IPS DF 6.9 (cell line): ENCODE data around the gene ETV6.

ENCODE experiments used
- DNase-seq: peaks from one replicate; pipeline ENCODE4 v3.0.0-alpha.2; 2013; ENCODE audit warnings: low read depth, low spot score
- H3K27ac ChIP-seq: one replicate; pipeline ENCODE4 v1.5.1; 2013; ENCODE audit warnings: low read length, control low read depth
- H3K27me3 ChIP-seq: 2 replicates; pipeline ENCODE4 v1.6.1; 2013; ENCODE audit warnings: mild to moderate bottlenecking, low read length; ENCODE audit not compliant: control insufficient read depth, insufficient read depth
- H3K36me3 ChIP-seq: 2 replicates; pipeline ENCODE4 v1.6.1; 2013; ENCODE audit warnings: low read length; ENCODE audit not compliant: control insufficient read depth, insufficient read depth
- H3K4me1 ChIP-seq: 2 replicates; pipeline ENCODE4 v1.6.1; 2013; ENCODE audit warnings: low read length; ENCODE audit not compliant: control insufficient read depth, insufficient read depth
- H3K4me3 ChIP-seq: 2 replicates; pipeline ENCODE4 v1.5.1; 2013; ENCODE audit warnings: mild to moderate bottlenecking, low read length
- H3K9me3 ChIP-seq: 2 replicates; pipeline ENCODE4 v1.6.1; 2013; ENCODE audit warnings: low read length, inconsistent platforms; ENCODE audit not compliant: control insufficient read depth, insufficient read depth
- WGBS: extraction: QIAGEN DNeasy Blood & Tissue Kit; methylation state at CpG from one replicate; pipeline ENCODE4 v1.1.7; 2013; ENCODE audit warnings: mixed read lengths, missing lambda C conversion rate; ENCODE audit not compliant: insufficient read length, insufficient coverage; 5-methylcytosine and 5-hydroxymethylcytosine counted together

Gene ETV6

GRCh38 chr12:11689591-11690186 is 40.2 kb downstream of the ETV6 start:
- no peak overlapping the region for H3K27ac ChIP-seq
- no peak overlapping the region for H3K4me3 ChIP-seq
- no CpG with 5 or more reads among the region's 10 CpGs for WGBS
- DNase-seq, result no peak
- H3K36me3 ChIP-seq, result no peaks in the 10 kb centered on the region
- no peaks in the 10 kb centered on the region for H3K27me3 ChIP-seq
- H3K9me3 ChIP-seq, result no peaks in the 10 kb centered on the region
- H3K4me1 ChIP-seq, result no peaks in the 10 kb centered on the region

DNA sequence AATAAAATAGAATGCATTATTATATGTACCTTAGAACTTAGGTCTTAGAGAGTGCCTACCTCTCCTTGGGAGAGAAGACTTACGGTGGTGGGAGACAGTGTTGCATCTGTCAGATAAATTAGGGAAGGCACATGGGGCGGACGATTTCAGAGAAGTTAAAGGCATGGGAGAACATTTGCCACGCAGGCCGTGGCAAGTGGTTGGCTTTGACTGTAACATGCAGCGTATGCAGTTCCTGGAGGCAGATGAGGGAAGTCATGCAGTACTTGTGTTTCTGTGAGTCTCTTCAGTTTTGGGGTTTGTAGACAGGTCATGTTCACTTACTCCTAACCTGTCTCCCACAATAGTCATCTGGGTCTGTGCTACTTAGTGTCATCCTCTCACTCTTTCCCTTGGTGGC is 43.6 kb downstream of the ETV6 start:
- Histone ChIP-seq H3K9me3 (no peaks in the 10 kb centered on the region), H3K4me3 (no peak overlapping the region), H3K4me1 (no peaks in the 10 kb centered on the region), H3K36me3 (no peaks in the 10 kb centered on the region), H3K27me3 (no peaks in the 10 kb centered on the region), H3K27ac (no peak overlapping the region)
- no CpG with 5 or more reads among the region's 6 CpGs for WGBS
- no peak for DNase-seq

- no peaks in the 10 kb centered on the region for H3K27me3 ChIP-seq
- no peaks in the 10 kb centered on the region for H3K9me3 ChIP-seq
- DNase-seq, result no peak
- H3K4me1 ChIP-seq, result no peaks in the 10 kb centered on the region
- no peaks in the 10 kb centered on the region for H3K36me3 ChIP-seq
- no peak overlapping the region for H3K27ac ChIP-seq
- no peak overlapping the region for H3K4me3 ChIP-seq
These were observed 44.1 kb downstream of the ETV6 start for GRCh38 chr12:11693601-11694000.

- no peak for DNase-seq
- no CpG with 5 or more reads among the region's 5 CpGs for WGBS
- H3K27me3 ChIP-seq, result no peaks in the 10 kb centered on the region
- H3K36me3 ChIP-seq, result no peaks in the 10 kb centered on the region
- no peaks in the 10 kb centered on the region for H3K9me3 ChIP-seq
- H3K27ac ChIP-seq, result no peak overlapping the region
- H3K4me1 ChIP-seq, result no peaks in the 10 kb centered on the region
- H3K4me3 ChIP-seq, result no peak overlapping the region
These were observed 45.1 kb downstream of the ETV6 start for GRCh38 chr12:11694528-11694927.

GRCh38 chr12:11695321-11695720 is 45.8 kb downstream of the ETV6 start:
- no peaks in the 10 kb centered on the region for H3K36me3 ChIP-seq
- no peaks in the 10 kb centered on the region for H3K9me3 ChIP-seq
- H3K27ac ChIP-seq, result no peak overlapping the region
- H3K4me3 ChIP-seq, result no peak overlapping the region
- no CpG with 5 or more reads among the region's 3 CpGs for WGBS
- no peak for DNase-seq
- H3K4me1 ChIP-seq, result no peaks in the 10 kb centered on the region
- H3K27me3 ChIP-seq, result no peaks in the 10 kb centered on the region

- Histone ChIP-seq H3K27me3 (no peaks in the 10 kb centered on the region), H3K9me3 (no peaks in the 10 kb centered on the region), H3K36me3 (no peaks in the 10 kb centered on the region), H3K4me3 (no peak overlapping the region), H3K4me1 (no peaks in the 10 kb centered on the region), H3K27ac (no peak overlapping the region)
- WGBS, result no CpG with 5 or more reads among the region's 3 CpGs
- DNase-seq, result no peak
These were observed 46.6 kb downstream of the ETV6 start for GRCh38 chr12:11696084-11696483.

- 0 out of 2 replicates have a peak, but pooled peaks cover 1% of the 10 kb centered on the region for H3K4me1 ChIP-seq
These were observed 47.7 kb downstream of the ETV6 start for GRCh38 chr12:11697131-11697530.

DNA sequence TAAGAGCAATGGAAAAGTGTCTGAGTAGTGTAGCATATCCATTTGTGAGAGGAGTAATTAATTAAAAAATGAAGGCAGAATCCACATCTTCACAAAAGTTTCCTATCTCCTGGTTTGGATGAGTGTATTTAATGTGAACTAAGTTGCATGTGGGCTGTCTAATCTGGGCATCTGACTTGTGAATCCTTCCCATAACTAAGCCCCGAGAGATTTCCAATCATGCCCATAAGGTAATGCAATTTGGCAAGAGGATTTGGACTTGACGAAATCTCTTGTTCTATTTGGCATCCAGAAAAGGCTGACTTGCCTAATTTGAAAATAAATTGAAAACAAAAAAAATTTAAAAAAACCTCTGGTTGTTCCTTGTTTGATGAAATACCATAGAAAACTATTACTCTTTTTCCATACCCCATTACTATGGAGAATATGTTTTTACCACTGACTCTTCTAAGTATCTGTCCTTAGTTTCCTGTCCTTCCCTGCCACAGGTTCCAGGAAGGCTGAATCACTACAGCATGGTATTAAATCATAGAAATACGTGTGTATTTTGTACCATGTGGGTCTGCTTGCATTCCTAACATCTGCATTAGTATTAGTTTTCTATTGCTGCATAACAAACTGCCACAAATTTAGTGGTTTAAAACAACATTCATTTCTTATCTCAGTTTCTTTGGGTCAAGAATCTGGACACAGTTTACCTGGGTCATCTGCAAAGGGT is 48.4 kb downstream of the ETV6 start:
- Histone ChIP-seq H3K36me3 (no peaks in the 10 kb centered on the region), H3K27me3 (no peaks in the 10 kb centered on the region), H3K4me3 (no peak overlapping the region), H3K9me3 (no peaks in the 10 kb centered on the region), H3K4me1 (0 out of 2 replicates have a peak, but pooled peaks cover 1% of the 10 kb centered on the region), H3K27ac (no peak overlapping the region)
- no peak for DNase-seq
- no CpG with 5 or more reads among the region's 3 CpGs for WGBS

More at GRCh38 chr12:11697131-11697530, 47.7 kb downstream of the ETV6 start:
- no peaks in the 10 kb centered on the region for H3K9me3 ChIP-seq
- H3K27me3 ChIP-seq, result no peaks in the 10 kb centered on the region
- no peak for DNase-seq
- H3K27ac ChIP-seq, result no peak overlapping the region
- no peak overlapping the region for H3K4me3 ChIP-seq
- no peaks in the 10 kb centered on the region for H3K36me3 ChIP-seq
- no CpG with 5 or more reads among the region's 5 CpGs for WGBS

GRCh38 chr12:11698729-11699128 is 49.3 kb downstream of the ETV6 start:
- DNase-seq, result no peak
- Histone ChIP-seq H3K36me3 (no peaks in the 10 kb centered on the region), H3K4me3 (no peak overlapping the region), H3K9me3 (no peaks in the 10 kb centered on the region), H3K27ac (no peak overlapping the region), H3K27me3 (no peaks in the 10 kb centered on the region), H3K4me1 (0 out of 2 replicates have a peak, but pooled peaks cover 1% of the 10 kb centered on the region)
- WGBS, result no CpG with 5 or more reads among the region's 2 CpGs

DNA sequence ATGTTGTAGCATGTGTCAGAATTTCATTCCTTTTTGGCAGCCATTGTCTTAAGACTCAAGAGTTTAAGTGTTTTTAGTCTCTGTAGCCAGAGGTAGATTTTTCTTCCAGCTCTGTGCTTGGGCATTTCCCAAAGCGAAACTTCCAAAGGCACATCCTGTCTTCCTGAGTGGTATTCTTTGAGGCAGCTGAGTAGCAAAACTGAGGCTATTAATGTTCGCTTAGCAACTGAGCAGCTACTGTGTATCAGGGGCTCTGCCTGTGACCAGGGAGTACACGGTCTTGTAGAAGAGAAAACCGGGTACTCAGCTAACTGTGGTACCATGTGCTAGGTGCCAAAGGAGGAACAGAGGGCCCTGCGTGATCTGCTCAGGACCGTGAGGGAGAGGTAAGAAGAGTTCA is 52.0 kb downstream of the ETV6 start:
- H3K27me3 ChIP-seq, result no peaks in the 10 kb centered on the region
- H3K4me1 ChIP-seq, result 0 out of 2 replicates have a peak, but pooled peaks cover 1% of the 10 kb centered on the region
- no CpG with 5 or more reads among the region's 6 CpGs for WGBS
- no peak overlapping the region for H3K4me3 ChIP-seq
- DNase-seq, result no peak
- no peaks in the 10 kb centered on the region for H3K9me3 ChIP-seq
- no peak overlapping the region for H3K27ac ChIP-seq
- H3K36me3 ChIP-seq, result no peaks in the 10 kb centered on the region

GRCh38 chr12:11702959-11703358 is 53.5 kb downstream of the ETV6 start:
- no peak overlapping the region for H3K4me3 ChIP-seq
- no peaks in the 10 kb centered on the region for H3K27me3 ChIP-seq
- H3K9me3 ChIP-seq, result no peaks in the 10 kb centered on the region
- H3K4me1 ChIP-seq, result 0 out of 2 replicates have a peak, but pooled peaks cover 1% of the 10 kb centered on the region
- WGBS, result no CpG with 5 or more reads among the region's 5 CpGs
- DNase-seq, result no peak
- H3K36me3 ChIP-seq, result no peaks in the 10 kb centered on the region
- H3K27ac ChIP-seq, result no peak overlapping the region
